ENCODE data around the gene NR1D2. TPM values are rescaled to one million over a fixed set of nuclear protein-coding genes. Genes with fewer than 3 reads are reported as not detected.

NR1D2 gene
- total RNA-seq, 1 experiment from 2014 or later: 18.4 TPM

DNA sequence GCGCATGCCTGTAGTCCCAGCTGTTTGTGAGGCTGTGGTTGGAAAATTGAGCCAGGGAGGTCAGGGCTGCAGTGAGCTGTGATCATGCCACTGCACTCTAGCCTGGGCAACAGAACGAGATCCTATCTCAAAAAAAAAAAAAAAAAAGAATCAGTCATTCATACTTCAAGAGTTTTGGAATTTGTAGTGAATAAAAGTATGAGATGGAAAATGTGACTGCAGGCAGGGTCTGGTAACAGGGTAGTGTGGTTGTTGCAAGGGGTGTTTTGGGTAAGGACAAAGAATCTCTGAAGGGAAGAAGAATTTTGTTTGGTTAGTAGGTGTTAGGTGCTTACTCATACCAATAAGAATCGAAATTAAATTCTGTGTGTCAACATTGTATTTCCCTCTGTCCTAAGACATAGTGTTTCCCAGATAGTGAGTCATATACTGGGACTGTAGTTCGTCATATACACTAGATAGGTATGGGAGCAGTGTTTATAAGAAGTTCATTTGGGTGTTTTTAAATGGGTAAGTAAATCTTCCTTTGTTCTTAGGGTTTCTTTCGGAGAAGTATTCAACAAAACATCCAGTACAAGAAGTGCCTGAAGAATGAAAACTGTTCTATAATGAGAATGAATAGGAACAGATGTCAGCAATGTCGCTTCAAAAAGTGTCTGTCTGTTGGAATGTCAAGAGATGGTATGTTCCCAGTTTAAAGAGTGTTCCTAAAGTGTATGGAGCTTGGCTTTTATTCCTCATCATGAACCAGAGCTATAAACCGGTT lies 14.2 kb downstream of the NR1D2 start (continued):
- no peak for TF ChIP-seq ZNF263 (CRISPR knock-in tag; IDR thresholded peaks at IDR 0.05; ENCODE audit: low read depth)

DNA sequence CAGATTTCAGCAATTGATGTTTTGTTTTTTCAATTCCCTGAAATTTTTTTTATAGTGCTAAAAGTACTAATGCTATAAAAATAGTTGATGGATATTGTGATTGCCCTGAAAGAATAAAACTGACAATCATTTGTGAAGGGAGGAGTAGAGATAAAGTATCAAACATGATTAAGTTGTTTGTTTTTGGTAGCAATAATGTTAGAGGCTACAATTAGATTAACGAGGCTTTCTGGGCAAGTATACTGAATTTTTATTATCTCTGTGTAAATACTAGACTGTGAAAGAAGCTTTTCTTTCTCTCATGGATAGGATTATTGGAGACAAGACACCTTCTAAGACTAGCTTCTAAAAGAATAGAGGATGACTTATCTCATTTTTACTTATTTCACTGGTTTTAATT lies 15.6 kb downstream of the NR1D2 start:
- Mint-ChIP-seq H3K27me3 (ENCODE audit: low read depth) (no peaks in the 10 kb centered on the region), H3K4me3 (no peak overlapping the region), H3K27ac (no peak overlapping the region), H3K36me3 (peaks cover 51% of the 10 kb centered on the region), H3K9me3 (peaks cover 3% of the 10 kb centered on the region; the same call in 1 of the 2 replicates), H3K4me1 (no peaks in the 10 kb centered on the region)
- DNase-seq (ENCODE audit: low spot score) (no peak), ATAC-seq (no peak)
- TF ChIP-seq, protein P1, sequence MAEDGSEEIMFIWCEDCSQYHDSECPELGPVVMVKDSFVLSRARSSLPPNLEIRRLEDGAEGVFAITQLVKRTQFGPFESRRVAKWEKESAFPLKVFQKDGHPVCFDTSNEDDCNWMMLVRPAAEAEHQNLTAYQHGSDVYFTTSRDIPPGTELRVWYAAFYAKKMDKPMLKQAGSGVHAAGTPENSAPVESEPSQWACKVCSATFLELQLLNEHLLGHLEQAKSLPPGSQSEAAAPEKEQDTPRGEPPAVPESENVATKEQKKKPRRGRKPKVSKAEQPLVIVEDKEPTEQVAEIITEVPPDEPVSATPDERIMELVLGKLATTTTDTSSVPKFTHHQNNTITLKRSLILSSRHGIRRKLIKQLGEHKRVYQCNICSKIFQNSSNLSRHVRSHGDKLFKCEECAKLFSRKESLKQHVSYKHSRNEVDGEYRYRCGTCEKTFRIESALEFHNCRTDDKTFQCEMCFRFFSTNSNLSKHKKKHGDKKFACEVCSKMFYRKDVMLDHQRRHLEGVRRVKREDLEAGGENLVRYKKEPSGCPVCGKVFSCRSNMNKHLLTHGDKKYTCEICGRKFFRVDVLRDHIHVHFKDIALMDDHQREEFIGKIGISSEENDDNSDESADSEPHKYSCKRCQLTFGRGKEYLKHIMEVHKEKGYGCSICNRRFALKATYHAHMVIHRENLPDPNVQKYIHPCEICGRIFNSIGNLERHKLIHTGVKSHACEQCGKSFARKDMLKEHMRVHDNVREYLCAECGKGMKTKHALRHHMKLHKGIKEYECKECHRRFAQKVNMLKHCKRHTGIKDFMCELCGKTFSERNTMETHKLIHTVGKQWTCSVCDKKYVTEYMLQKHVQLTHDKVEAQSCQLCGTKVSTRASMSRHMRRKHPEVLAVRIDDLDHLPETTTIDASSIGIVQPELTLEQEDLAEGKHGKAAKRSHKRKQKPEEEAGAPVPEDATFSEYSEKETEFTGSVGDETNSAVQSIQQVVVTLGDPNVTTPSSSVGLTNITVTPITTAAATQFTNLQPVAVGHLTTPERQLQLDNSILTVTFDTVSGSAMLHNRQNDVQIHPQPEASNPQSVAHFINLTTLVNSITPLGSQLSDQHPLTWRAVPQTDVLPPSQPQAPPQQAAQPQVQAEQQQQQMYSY (CRISPR knock-in tag; IDR thresholded peaks at IDR 0.05): no peak
- TF ChIP-seq, protein P2, sequence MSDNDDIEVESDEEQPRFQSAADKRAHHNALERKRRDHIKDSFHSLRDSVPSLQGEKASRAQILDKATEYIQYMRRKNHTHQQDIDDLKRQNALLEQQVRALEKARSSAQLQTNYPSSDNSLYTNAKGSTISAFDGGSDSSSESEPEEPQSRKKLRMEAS (CRISPR knock-in tag; IDR thresholded peaks at IDR 0.05): no peak
- TF ChIP-seq, protein P3, sequence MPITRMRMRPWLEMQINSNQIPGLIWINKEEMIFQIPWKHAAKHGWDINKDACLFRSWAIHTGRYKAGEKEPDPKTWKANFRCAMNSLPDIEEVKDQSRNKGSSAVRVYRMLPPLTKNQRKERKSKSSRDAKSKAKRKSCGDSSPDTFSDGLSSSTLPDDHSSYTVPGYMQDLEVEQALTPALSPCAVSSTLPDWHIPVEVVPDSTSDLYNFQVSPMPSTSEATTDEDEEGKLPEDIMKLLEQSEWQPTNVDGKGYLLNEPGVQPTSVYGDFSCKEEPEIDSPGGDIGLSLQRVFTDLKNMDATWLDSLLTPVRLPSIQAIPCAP (CRISPR knock-in tag; IDR thresholded peaks at IDR 0.05): no peak
- TF ChIP-seq NR1H2 (CRISPR knock-in tag; IDR thresholded peaks at IDR 0.05) (no peak), ZNF396 (CRISPR knock-in tag; IDR thresholded peaks at IDR 0.05; ENCODE audit: borderline replicate concordance) (no peak), PRRX2 (CRISPR knock-in tag; IDR thresholded peaks at IDR 0.05) (no peak), ESRRA (CRISPR knock-in tag; IDR thresholded peaks at IDR 0.05; ENCODE audit: borderline replicate concordance) (no peak), JUN (CRISPR knock-in tag; IDR thresholded peaks at IDR 0.05) (no peak), CREM (CRISPR knock-in tag; IDR thresholded peaks at IDR 0.05) (no peak), FOXP1 (CRISPR knock-in tag; IDR thresholded peaks at IDR 0.05; ENCODE audit: borderline replicate concordance) (no peak)
- TF ChIP-seq, protein P4, sequence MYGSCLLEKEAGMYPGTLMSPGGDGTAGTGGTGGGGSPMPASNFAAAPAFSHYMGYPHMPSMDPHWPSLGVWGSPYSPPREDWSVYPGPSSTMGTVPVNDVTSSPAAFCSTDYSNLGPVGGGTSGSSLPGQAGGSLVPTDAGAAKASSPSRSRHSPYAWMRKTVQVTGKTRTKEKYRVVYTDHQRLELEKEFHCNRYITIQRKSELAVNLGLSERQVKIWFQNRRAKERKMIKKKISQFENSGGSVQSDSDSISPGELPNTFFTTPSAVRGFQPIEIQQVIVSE (CRISPR knock-in tag; IDR thresholded peaks at IDR 0.05; ENCODE audit: borderline replicate concordance): no peak
- ChIA-PET CTCF (interaction anchor here (0.7 kb wide), 2 partner anchors 72 to 351 kb away, joined by 3 read pairs; no protein-coding TSS in a partner anchor), POLR2A (no interaction called here)

DNA sequence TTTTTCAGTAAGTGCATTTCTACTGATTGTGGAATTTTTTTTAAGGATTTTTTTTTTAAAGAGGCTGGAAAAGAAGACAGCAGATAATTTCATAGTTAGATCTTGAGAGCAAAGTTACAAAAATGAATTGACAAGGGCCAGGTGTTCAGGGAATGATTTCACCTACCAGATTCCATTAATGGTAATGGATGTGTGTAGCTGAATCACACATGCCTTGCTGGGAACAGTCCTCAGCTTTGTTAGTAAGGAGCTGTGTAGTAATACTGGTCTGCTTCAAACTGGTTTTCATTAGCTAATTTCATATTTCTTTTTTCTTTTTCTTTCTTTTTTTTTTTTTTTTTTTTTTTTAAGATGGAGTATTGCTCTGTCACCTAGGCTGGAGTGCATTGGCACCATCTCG lies 16.0 kb downstream of the NR1D2 start:
- no peak overlapping the region for H3K4me3 Mint-ChIP-seq
- no peaks in the 10 kb centered on the region for H3K27me3 Mint-ChIP-seq (ENCODE audit: low read depth)
- no peak for DNase-seq (ENCODE audit: low spot score)
- H3K27ac Mint-ChIP-seq: no peak overlapping the region
- ChIA-PET POLR2A (no interaction called here), CTCF (interaction anchor here (0.7 kb wide), 2 partner anchors 72 to 351 kb away, joined by 3 read pairs; no protein-coding TSS in a partner anchor)
- H3K9me3 Mint-ChIP-seq: peaks cover 3% of the 10 kb centered on the region; the same call in 1 of the 2 replicates
- peaks cover 51% of the 10 kb centered on the region for H3K36me3 Mint-ChIP-seq
- ATAC-seq: no peak
- H3K4me1 Mint-ChIP-seq: no peaks in the 10 kb centered on the region
- TF ChIP-seq NR3C1 (CRISPR knock-in tag; conservative IDR thresholded peaks at IDR 0.05; ENCODE audit: low read depth) (no peak), GABPB1 (CRISPR knock-in tag; IDR thresholded peaks at IDR 0.05) (no peak), NFE2L1 (CRISPR knock-in tag; IDR thresholded peaks at IDR 0.05) (no peak), JAZF1 (CRISPR knock-in tag; IDR thresholded peaks at IDR 0.05) (no peak), PRRX2 (CRISPR knock-in tag; IDR thresholded peaks at IDR 0.05) (no peak)
- TF ChIP-seq, protein P5, sequence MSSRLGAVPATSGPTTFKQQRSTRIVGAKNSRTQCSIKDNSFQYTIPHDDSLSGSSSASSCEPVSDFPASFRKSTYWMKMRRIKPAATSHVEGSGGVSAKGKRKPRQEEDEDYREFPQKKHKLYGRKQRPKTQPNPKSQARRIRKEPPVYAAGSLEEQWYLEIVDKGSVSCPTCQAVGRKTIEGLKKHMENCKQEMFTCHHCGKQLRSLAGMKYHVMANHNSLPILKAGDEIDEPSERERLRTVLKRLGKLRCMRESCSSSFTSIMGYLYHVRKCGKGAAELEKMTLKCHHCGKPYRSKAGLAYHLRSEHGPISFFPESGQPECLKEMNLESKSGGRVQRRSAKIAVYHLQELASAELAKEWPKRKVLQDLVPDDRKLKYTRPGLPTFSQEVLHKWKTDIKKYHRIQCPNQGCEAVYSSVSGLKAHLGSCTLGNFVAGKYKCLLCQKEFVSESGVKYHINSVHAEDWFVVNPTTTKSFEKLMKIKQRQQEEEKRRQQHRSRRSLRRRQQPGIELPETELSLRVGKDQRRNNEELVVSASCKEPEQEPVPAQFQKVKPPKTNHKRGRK (CRISPR knock-in tag; IDR thresholded peaks at IDR 0.05; ENCODE audit: borderline replicate concordance): no peak
- TF ChIP-seq, protein P6, sequence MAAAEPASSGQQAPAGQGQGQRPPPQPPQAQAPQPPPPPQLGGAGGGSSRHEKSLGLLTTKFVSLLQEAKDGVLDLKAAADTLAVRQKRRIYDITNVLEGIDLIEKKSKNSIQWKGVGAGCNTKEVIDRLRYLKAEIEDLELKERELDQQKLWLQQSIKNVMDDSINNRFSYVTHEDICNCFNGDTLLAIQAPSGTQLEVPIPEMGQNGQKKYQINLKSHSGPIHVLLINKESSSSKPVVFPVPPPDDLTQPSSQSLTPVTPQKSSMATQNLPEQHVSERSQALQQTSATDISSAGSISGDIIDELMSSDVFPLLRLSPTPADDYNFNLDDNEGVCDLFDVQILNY (CRISPR knock-in tag; IDR thresholded peaks at IDR 0.05): no peak
- TF ChIP-seq, protein P4 (CRISPR knock-in tag; IDR thresholded peaks at IDR 0.05; ENCODE audit: borderline replicate concordance): no peak
- TF ChIP-seq, protein P7, sequence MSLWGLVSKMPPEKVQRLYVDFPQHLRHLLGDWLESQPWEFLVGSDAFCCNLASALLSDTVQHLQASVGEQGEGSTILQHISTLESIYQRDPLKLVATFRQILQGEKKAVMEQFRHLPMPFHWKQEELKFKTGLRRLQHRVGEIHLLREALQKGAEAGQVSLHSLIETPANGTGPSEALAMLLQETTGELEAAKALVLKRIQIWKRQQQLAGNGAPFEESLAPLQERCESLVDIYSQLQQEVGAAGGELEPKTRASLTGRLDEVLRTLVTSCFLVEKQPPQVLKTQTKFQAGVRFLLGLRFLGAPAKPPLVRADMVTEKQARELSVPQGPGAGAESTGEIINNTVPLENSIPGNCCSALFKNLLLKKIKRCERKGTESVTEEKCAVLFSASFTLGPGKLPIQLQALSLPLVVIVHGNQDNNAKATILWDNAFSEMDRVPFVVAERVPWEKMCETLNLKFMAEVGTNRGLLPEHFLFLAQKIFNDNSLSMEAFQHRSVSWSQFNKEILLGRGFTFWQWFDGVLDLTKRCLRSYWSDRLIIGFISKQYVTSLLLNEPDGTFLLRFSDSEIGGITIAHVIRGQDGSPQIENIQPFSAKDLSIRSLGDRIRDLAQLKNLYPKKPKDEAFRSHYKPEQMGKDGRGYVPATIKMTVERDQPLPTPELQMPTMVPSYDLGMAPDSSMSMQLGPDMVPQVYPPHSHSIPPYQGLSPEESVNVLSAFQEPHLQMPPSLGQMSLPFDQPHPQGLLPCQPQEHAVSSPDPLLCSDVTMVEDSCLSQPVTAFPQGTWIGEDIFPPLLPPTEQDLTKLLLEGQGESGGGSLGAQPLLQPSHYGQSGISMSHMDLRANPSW (CRISPR knock-in tag; conservative IDR thresholded peaks at IDR 0.05; ENCODE audit: low read depth): no peak

All from WTC11 (cell line).